SK-N-SH (cell line): ENCODE measurements around the gene ELANE. TPM values are rescaled to one million over a fixed set of nuclear protein-coding genes. Genes with fewer than 3 reads are reported as not detected.
A peak's percentile ranks its signal among the peaks of the same experiment; 100 is the strongest.

Experiments used
- CTCF ChIA-PET: fragments of 300-600, 350-600 bp; formaldehyde crosslinking; extraction: SDS; loops from one replicate; lab custom pipeline; 2021; lab: Yijun Ruan, JAX
- POLR2A ChIA-PET: fragments of 350-600 bp; sonication (Branson Sonifier 250); formaldehyde crosslinking; extraction: SDS; loops from one replicate; lab custom pipeline; 2020; ENCODE audit warnings: antibody characterized with exemption, inconsistent platforms; lab: Yijun Ruan, JAX
- DNase-seq: peaks from one replicate; pipeline ENCODE4 v3.0.0; 2012
- H2AFZ ChIP-seq: fragments of 200-600 bp; sonication (generic); 2 replicates; pipeline ENCODE4 v1.8.1; 2016; ENCODE audit warnings: antibody characterized with exemption, mild to moderate bottlenecking, low read depth
- H3F3A ChIP-seq: fragments of 200-600 bp; sonication (generic); replicated peaks from 2 replicates; pipeline ENCODE3; 2016; ENCODE audit warnings: antibody characterized with exemption, mild to moderate bottlenecking; ENCODE audit not compliant: insufficient read depth
- H3K27ac ChIP-seq, 2 experiments: fragments of 200-500 bp in 1 of 2; fragments of 200-600 bp in 1 of 2; sonication (Bioruptor generic) in 1 of 2; sonication (generic), shearing (Covaris generic) in 1 of 2; 2 replicates each; pipeline versions ENCODE4 v1.5.1 to v1.6.1; 2014 to 2016; ENCODE audit warnings: low read depth in 2 of 2, inconsistent platforms in 1 of 2, low read length in 1 of 2, mild to moderate bottlenecking in 1 of 2, mixed read lengths in 1 of 2
- H3K27me3 ChIP-seq: fragments of 200-600 bp; sonication (generic), shearing (Covaris generic); 2 replicates; pipeline ENCODE4 v1.6.1; 2016; ENCODE audit warnings: mixed run types; ENCODE audit not compliant: insufficient read depth
- H3K36me3 ChIP-seq, 2 experiments: fragments of 200-500 bp in 1 of 2; fragments of 200-600 bp in 1 of 2; sonication (Bioruptor generic) in 1 of 2; sonication (generic) in 1 of 2; replicated peaks in 1 of 2; 2 replicates each; pipeline versions ENCODE3 to v1.5.1; 2014 to 2016; ENCODE audit warnings: low read length in 1 of 2, mild to moderate bottlenecking in 1 of 2; ENCODE audit not compliant: insufficient read depth in 2 of 2, control insufficient read depth in 1 of 2
- H3K4me1 ChIP-seq, 2 experiments: fragments of 200-500 bp in 1 of 2; fragments of 200-600 bp in 1 of 2; sonication (Bioruptor generic) in 1 of 2; sonication (generic), shearing (Covaris generic) in 1 of 2; 2 replicates each; pipeline versions ENCODE4 v1.5.1 to v1.6.1; 2014 to 2016; ENCODE audit warnings: low read depth in 1 of 2, low read length in 1 of 2, mixed run types in 1 of 2; ENCODE audit not compliant: insufficient read depth in 2 of 2, control insufficient read depth in 1 of 2
- H3K4me2 ChIP-seq: fragments of 200-600 bp; sonication (generic), shearing (Covaris generic); 2 replicates; pipeline ENCODE4 v1.6.1; 2017; ENCODE audit warnings: mixed run types
- H3K4me3 ChIP-seq, 2 experiments: fragments of 200-500 bp in 1 of 2; fragments of 200-600 bp in 1 of 2; sonication (Bioruptor generic) in 1 of 2; sonication (generic), shearing (Covaris generic) in 1 of 2; 2 replicates each; pipeline versions ENCODE4 v1.5.1 to v1.8.1; 2014 to 2016; ENCODE audit warnings: low read depth in 2 of 2, inconsistent platforms in 1 of 2, low read length in 1 of 2, mild to moderate bottlenecking in 1 of 2, mixed read lengths in 1 of 2, moderate library complexity in 1 of 2
- H3K79me2 ChIP-seq: fragments of 200-600 bp; sonication (generic); 2 replicates; pipeline ENCODE4 v1.8.1; 2017; ENCODE audit warnings: mild to moderate bottlenecking; ENCODE audit not compliant: insufficient read depth
- H3K9ac ChIP-seq: fragments of 200-600 bp; sonication (generic); 2 replicates; pipeline ENCODE4 v1.6.1; 2017; ENCODE audit warnings: mixed run types
- H3K9me2 ChIP-seq: fragments of 200-600 bp; sonication (generic); 2 replicates; pipeline ENCODE4 v1.6.1; 2017; ENCODE audit warnings: mixed run types
- H3K9me3 ChIP-seq: fragments of 200-600 bp; sonication (generic); 2 replicates; pipeline ENCODE4 v1.6.1; 2017; ENCODE audit warnings: mixed run types, mild to moderate bottlenecking, moderate library complexity
- H4K20me1 ChIP-seq: fragments of 200-600 bp; sonication (generic); 2 replicates; pipeline ENCODE4 v1.6.1; 2017; ENCODE audit warnings: mild to moderate bottlenecking, mixed run types; ENCODE audit not compliant: insufficient read depth
- EZH2phosphoT487 ChIP-seq: fragments of 200-600 bp; sonication (generic); IDR thresholded peaks from 2 replicates; pipeline ENCODE4 v1.6.1; 2017; ENCODE audit warnings: low read depth, mixed run types, mild to moderate bottlenecking, antibody characterized with exemption, moderate library complexity, borderline replicate concordance
- FOSL2 ChIP-seq: IDR thresholded peaks from 2 replicates; pipeline ENCODE4 v1.4.0; 2012; ENCODE audit warnings: low read depth, mild to moderate bottlenecking, moderate library complexity, borderline replicate concordance
- GATA2 ChIP-seq: sonication (generic); formaldehyde crosslinking; IDR thresholded peaks from 2 replicates; pipeline ENCODE4 v1.5.0; 2020; ENCODE audit warnings: mild to moderate bottlenecking, missing genetic modification reagents
- JUND ChIP-seq: IDR thresholded peaks from 2 replicates; pipeline ENCODE4 v1.4.0; 2012
- MXI1 ChIP-seq: IDR thresholded peaks from 2 replicates; pipeline ENCODE4 v1.6.1; 2012; ENCODE audit warnings: mild to moderate bottlenecking, low read depth, low read length, improper control_type of control experiment
- NFIC ChIP-seq: IDR thresholded peaks from 2 replicates; pipeline ENCODE4 v1.4.0; 2012; ENCODE audit warnings: borderline replicate concordance
- PBX3 ChIP-seq: IDR thresholded peaks from 2 replicates; pipeline ENCODE4; 2012
- RCOR1 ChIP-seq: fragments of 150-350 bp; IDR thresholded peaks from 2 replicates; pipeline ENCODE4 v1.6.1; 2017; ENCODE audit warnings: antibody characterized with exemption, low read length
- SIN3A ChIP-seq: IDR thresholded peaks from 2 replicates; pipeline ENCODE4 v1.6.1; 2012; ENCODE audit warnings: low read depth, mild to moderate bottlenecking, low read length, moderate library complexity, borderline replicate concordance
- TAF1 ChIP-seq: IDR thresholded peaks from 2 replicates; pipeline ENCODE4 v1.6.1; 2012; ENCODE audit warnings: low read depth, mild to moderate bottlenecking, low read length, moderate library complexity, borderline replicate concordance
- TEAD4 ChIP-seq: IDR thresholded peaks from 2 replicates; pipeline ENCODE4 v1.4.0; 2012; ENCODE audit warnings: mild to moderate bottlenecking, borderline replicate concordance; ENCODE audit not compliant: insufficient read depth
- YY1 ChIP-seq: IDR thresholded peaks from 2 replicates; pipeline ENCODE4 v1.4.0; 2012; ENCODE audit warnings: low read depth, mild to moderate bottlenecking
- ZBTB33 ChIP-seq: IDR thresholded peaks from 2 replicates; pipeline ENCODE4 v1.4.0; 2012; ENCODE audit warnings: low read depth, borderline replicate concordance
- WGBS: methylation state at CpG from one replicate; pipeline ENCODE4 v1.1.6; 2017; ENCODE audit warnings: low lambda C conversion rate; 5-methylcytosine and 5-hydroxymethylcytosine counted together
- polyA plus RNA-seq, 3 experiments: library from polyadenylated mRNA; depleted of rRNA; stranded (reverse); fragments of >200 nt; gene quantifications; 2 replicates each; pipeline ENCODE4 v1.2.3, GENCODE V29; 2012
- TF ChIP-seq, protein P1 (sequence below): fragments of 150-350 bp; IDR thresholded peaks from 2 replicates; pipeline ENCODE4 v1.6.1; 2016; ENCODE audit warnings: mild to moderate bottlenecking, low read depth, low read length
- TF ChIP-seq, protein P2 (sequence below): IDR thresholded peaks from 2 replicates; pipeline ENCODE4 v1.6.1; 2012; ENCODE audit warnings: mild to moderate bottlenecking, low read depth, low read length, moderate library complexity

ELANE gene
- polyA plus RNA-seq, 1 of the 3 experiments (the other 2 are of a cell fraction): not detected

DNA sequence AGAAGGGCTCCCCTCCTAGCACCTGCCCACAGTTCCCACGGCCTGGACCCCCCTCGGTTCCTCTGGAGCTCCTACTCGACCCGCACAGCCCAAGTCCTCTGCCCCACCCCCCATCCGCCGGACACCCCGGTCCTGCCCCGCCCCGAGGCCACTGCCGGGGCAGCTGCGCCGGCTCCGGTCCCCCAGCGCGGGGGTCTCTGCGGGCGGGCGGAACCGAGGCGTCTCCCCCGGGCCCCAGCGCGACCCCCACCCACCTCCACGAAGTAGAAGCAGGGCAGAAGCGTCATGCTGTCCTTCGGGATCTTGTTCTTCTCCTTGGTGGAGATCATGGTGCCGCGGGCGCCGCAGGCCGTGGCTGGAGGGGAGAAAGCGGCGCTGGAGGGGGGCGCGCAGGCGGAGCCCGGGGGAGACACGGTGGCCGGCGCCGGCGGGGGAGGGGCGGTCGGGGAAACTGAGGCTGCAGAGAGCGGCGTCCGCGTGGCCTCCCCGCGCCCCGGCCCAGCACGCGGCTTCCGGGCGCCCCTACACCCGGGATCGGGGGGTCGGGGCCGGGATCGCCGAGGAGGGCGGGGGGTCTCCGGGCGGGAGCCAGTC lies 30.8 kb upstream of the ELANE start:
- H3K9ac ChIP-seq: no peak overlapping the region
- H3K9me3 ChIP-seq: no peaks in the 10 kb centered on the region
- peaks cover 3% of the 10 kb centered on the region for H3F3A ChIP-seq
- H3K4me2 ChIP-seq: peak overlapping the region; percentile 67; the same call in 1 of the 2 replicates
- no peaks in the 10 kb centered on the region for H4K20me1 ChIP-seq
- 20% methylated on average over 10 of the region's 64 CpGs for WGBS
- no peaks in the 10 kb centered on the region; a peak in 1 of 4 replicates for H3K4me1 ChIP-seq
- ChIA-PET CTCF (no interaction called here), POLR2A (no interaction called here)
- H3K79me2 ChIP-seq: no peaks in the 10 kb centered on the region
- peak overlapping the region; percentile 41 to 45 for H3K4me3 ChIP-seq
- TF ChIP-seq PBX3 (no peak), ZBTB33 (no peak), TEAD4 (no peak), GATA2 (CRISPR knock-in tag) (no peak), NFIC (no peak), SIN3A (no peak), MXI1 (no peak), YY1 (no peak), JUND (no peak), RCOR1 (no peak), EZH2phosphoT487 (no peak), FOSL2 (no peak), TAF1 (no peak)
- TF ChIP-seq, protein P1, sequence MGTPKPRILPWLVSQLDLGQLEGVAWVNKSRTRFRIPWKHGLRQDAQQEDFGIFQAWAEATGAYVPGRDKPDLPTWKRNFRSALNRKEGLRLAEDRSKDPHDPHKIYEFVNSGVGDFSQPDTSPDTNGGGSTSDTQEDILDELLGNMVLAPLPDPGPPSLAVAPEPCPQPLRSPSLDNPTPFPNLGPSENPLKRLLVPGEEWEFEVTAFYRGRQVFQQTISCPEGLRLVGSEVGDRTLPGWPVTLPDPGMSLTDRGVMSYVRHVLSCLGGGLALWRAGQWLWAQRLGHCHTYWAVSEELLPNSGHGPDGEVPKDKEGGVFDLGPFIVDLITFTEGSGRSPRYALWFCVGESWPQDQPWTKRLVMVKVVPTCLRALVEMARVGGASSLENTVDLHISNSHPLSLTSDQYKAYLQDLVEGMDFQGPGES: no peak
- TF ChIP-seq, protein P2, sequence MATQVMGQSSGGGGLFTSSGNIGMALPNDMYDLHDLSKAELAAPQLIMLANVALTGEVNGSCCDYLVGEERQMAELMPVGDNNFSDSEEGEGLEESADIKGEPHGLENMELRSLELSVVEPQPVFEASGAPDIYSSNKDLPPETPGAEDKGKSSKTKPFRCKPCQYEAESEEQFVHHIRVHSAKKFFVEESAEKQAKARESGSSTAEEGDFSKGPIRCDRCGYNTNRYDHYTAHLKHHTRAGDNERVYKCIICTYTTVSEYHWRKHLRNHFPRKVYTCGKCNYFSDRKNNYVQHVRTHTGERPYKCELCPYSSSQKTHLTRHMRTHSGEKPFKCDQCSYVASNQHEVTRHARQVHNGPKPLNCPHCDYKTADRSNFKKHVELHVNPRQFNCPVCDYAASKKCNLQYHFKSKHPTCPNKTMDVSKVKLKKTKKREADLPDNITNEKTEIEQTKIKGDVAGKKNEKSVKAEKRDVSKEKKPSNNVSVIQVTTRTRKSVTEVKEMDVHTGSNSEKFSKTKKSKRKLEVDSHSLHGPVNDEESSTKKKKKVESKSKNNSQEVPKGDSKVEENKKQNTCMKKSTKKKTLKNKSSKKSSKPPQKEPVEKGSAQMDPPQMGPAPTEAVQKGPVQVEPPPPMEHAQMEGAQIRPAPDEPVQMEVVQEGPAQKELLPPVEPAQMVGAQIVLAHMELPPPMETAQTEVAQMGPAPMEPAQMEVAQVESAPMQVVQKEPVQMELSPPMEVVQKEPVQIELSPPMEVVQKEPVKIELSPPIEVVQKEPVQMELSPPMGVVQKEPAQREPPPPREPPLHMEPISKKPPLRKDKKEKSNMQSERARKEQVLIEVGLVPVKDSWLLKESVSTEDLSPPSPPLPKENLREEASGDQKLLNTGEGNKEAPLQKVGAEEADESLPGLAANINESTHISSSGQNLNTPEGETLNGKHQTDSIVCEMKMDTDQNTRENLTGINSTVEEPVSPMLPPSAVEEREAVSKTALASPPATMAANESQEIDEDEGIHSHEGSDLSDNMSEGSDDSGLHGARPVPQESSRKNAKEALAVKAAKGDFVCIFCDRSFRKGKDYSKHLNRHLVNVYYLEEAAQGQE: no peak
- H3K9me2 ChIP-seq: no peaks in the 10 kb centered on the region
- H2AFZ ChIP-seq: no peak overlapping the region
- H3K27ac ChIP-seq: no peak overlapping the region; a peak in 1 of 4 replicates
- H3K36me3 ChIP-seq: no peaks in the 10 kb centered on the region
- H3K27me3 ChIP-seq: no peaks in the 10 kb centered on the region
- peak; percentile 79 for DNase-seq
